Stomach (tissue), 9 donors: ENCODE measurements around the gene ACP4. TPM values are rescaled to one million over a fixed set of nuclear protein-coding genes. Genes with fewer than 3 reads are reported as not detected.

Experiments
- DNase-seq, 2 donors: peaks; one replicate each; pipeline versions ENCODE4 v3.0.0 to v3.0.0-alpha.2; 2013 to 2019
- H3K27ac ChIP-seq, 5 donors: fragments of 200-600 bp in 4 of 5; sonication (generic) in 4 of 5; one replicate each; pipeline ENCODE4 v1.5.1; 2013 to 2019; ENCODE audit warnings: mild to moderate bottlenecking in 1 of 5, moderate library complexity in 1 of 5
- H3K27me3 ChIP-seq, 3 donors: fragments of 200-600 bp; sonication (generic); one replicate each; pipeline ENCODE4 v1.5.1; 2017 to 2019; ENCODE audit warnings: mixed run types in 1 of 3
- H3K36me3 ChIP-seq, 4 donors: fragments of 200-600 bp; sonication (generic); 1 replicate in 3 of 4; 2 replicates in 1 of 4; pipeline ENCODE4 v1.5.1; 2016 to 2019
- H3K4me1 ChIP-seq, 4 donors: fragments of 200-600 bp; sonication (generic); one replicate each; pipeline ENCODE4 v1.5.1; 2016 to 2019
- H3K4me3 ChIP-seq, 4 donors: fragments of 200-600 bp; sonication (generic) in 3 of 4; one replicate each; pipeline ENCODE4 v1.5.1; 2016 to 2019; ENCODE audit warnings: mild to moderate bottlenecking in 1 of 4
- H3K9me3 ChIP-seq, 4 donors: fragments of 200-600 bp; sonication (generic); one replicate each; pipeline ENCODE4 v1.5.1; 2016 to 2019
- EP300 ChIP-seq: sonication (generic); formaldehyde crosslinking; IDR thresholded peaks from one replicate; pipeline ENCODE4 v1.6.1; 2017; ENCODE audit warnings: antibody characterized with exemption
- POLR2A ChIP-seq, 4 donors: fragments of 450-650 bp; IDR thresholded peaks; one replicate each; pipeline ENCODE4 v1.6.1; 2016; ENCODE audit warnings: antibody characterized with exemption in 4 of 4, control low read depth in 2 of 4, mild to moderate bottlenecking in 1 of 4, moderate library complexity in 1 of 4
- POLR2AphosphoS5 ChIP-seq, 3 donors: sonication (generic); formaldehyde crosslinking; IDR thresholded peaks; one replicate each; pipeline ENCODE4 v1.6.1; 2016; ENCODE audit warnings: antibody characterized with exemption in 3 of 3
- WGBS, 5 donors: extraction: QIAGEN DNeasy Blood & Tissue Kit in 3 of 5; methylation state at CpG; one replicate each; pipeline versions ENCODE4 v1.1.5 to v1.1.7; 2013 to 2018; 5-methylcytosine and 5-hydroxymethylcytosine counted together
- intact Hi-C: fragments of 100-400 bp; cut with DNase I; formaldehyde crosslinking; loops from one replicate; pipeline ENCODE4 v1.15.1; 2023; ENCODE audit warnings: low total_unique reads
- polyA plus RNA-seq, 3 donors: library from polyadenylated mRNA; stranded (reverse); fragments of 200-250 nt; gene quantifications; one replicate each; pipeline ENCODE4 v1.2.3, GENCODE V29; 2013
- total RNA-seq, 5 donors: library from RNA; depleted of rRNA; stranded (reverse); fragments of >200 nt; gene quantifications; one replicate each; pipeline versions ENCODE4 v1.1.0 to v1.2.3, GENCODE V29; 2014 to 2016
- TF ChIP-seq, protein P1 (sequence below), 7 experiments: fragments of 450-650 bp in 4 of 7; fragments of 200-600 bp in 3 of 7; sonication (generic) in 3 of 7; IDR thresholded peaks; one replicate each; pipeline ENCODE4 v1.5.1; 2016 to 2019; ENCODE audit warnings: antibody characterized with exemption in 7 of 7, control low read depth in 2 of 7, mild to moderate bottlenecking in 1 of 7
- donor health status: healthy with polysubstance abuse.
- donor health status: Bipolar disorder and iron deficiency.
- donor health status: healthy.

Gene ACP4
- total and polyA plus RNA-seq, 8 donors = not detected

DNA sequence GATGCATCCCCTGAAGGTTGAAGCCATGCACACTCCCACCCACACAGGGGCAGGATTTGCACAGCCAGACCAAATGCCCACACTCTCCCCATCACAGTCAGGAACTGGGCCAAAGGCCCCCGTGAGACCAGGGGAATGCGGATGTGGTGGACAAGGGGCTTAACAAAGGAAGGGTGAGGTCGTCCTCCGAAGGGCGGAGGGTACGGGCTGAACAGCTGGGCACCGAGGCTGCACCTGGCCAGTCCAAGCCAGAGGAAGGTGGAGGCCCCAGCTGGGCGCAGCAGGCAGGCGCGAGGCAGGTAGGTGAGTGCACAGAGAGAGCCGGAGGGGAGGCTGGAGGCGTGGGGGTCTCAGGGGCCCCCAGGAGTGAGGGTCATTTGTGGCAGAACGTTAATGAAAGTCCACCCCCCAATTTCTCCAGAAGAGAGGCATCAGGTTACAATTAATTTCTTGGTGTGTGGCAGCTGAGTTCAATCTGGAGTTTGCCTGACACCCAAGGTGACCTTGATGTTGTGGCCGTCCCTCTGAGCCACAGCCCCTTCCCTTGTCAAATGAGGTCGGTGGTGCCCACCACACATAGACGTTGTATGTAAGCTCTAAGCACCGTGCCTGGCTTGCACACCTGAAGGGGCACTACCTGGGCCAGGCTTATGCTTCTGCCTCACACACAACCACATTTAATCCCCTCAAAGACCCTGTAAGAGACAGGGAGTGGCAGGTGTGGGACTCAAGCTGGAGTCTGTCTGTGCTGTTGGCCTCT, 40.2 kb downstream of the ACP4 start:
- DNase-seq = peak in 1 of 2 donors; percentile 68
- Histone ChIP-seq H3K4me1 (peaks cover 3 to 6% (median 4%) of the 10 kb centered on the region in 4 donors), H3K4me3 (no peak overlapping the region), H3K36me3 (no peaks in the 10 kb centered on the region), H3K9me3 (peaks cover 0 to 3% (median 0%) of the 10 kb centered on the region in 4 donors), H3K27ac (no peak overlapping the region), H3K27me3 (peaks cover 4 to 93% (median 21%) of the 10 kb centered on the region in 3 donors)
- WGBS, 5 donors = 29 to 35% (median 34%) methylated on average over 15 to 17 of the region's 17 CpGs
- no peak for TF ChIP-seq POLR2AphosphoS5 (IDR thresholded peaks at IDR 0.05)
- TF ChIP-seq, protein P1, sequence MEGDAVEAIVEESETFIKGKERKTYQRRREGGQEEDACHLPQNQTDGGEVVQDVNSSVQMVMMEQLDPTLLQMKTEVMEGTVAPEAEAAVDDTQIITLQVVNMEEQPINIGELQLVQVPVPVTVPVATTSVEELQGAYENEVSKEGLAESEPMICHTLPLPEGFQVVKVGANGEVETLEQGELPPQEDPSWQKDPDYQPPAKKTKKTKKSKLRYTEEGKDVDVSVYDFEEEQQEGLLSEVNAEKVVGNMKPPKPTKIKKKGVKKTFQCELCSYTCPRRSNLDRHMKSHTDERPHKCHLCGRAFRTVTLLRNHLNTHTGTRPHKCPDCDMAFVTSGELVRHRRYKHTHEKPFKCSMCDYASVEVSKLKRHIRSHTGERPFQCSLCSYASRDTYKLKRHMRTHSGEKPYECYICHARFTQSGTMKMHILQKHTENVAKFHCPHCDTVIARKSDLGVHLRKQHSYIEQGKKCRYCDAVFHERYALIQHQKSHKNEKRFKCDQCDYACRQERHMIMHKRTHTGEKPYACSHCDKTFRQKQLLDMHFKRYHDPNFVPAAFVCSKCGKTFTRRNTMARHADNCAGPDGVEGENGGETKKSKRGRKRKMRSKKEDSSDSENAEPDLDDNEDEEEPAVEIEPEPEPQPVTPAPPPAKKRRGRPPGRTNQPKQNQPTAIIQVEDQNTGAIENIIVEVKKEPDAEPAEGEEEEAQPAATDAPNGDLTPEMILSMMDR (IDR thresholded peaks at IDR 0.05) = no peak
- no peak for TF ChIP-seq EP300
- no peak for TF ChIP-seq POLR2A (IDR thresholded peaks at IDR 0.05)
- intact Hi-C loops = no loop called here

- Histone ChIP-seq H3K4me1 (peaks cover 7 to 12% (median 10%) of the 10 kb centered on the region in 4 donors), H3K36me3 (no peaks in the 10 kb centered on the region), H3K27ac (no peak overlapping the region), H3K27me3 (peaks cover 4 to 93% (median 27%) of the 10 kb centered on the region in 3 donors), H3K9me3 (peaks cover 0 to 3% (median 0%) of the 10 kb centered on the region in 4 donors), H3K4me3 (no peak overlapping the region)
- no peak for DNase-seq
- intact Hi-C loops = no loop called here
- TF ChIP-seq POLR2AphosphoS5 (IDR thresholded peaks at IDR 0.05) = no peak
- TF ChIP-seq, protein P1 (IDR thresholded peaks at IDR 0.05) = no peak
- TF ChIP-seq EP300 = no peak
- TF ChIP-seq POLR2A (IDR thresholded peaks at IDR 0.05) = no peak
- WGBS, 5 donors = 75 to 84% (median 78%) methylated on average over 7 of the region's 7 CpGs
Measured at GRCh38 chr19:50831026-50831396, 40.8 kb downstream of the ACP4 start.

DNA sequence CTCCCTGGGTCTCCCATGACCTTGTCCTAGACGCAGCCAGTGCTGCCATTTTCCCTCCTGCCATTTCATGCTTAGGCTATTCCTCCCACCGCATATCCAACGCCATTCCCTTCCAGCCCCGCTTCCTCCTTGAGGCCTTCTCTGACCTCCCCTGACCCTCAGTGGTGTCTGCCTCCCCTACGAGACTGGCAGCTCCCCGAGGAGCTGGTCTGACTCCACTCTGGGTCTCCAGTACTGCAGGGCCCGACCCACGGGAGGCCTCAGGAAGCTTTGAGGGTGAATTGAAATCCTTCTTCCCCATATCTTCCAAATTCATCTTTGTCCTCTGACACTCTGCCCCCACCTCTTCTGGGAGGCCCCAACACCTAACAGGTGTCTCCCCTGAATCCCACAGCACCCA, 42.5 kb downstream of the ACP4 start:
- Histone ChIP-seq H3K9me3 (no peaks in the 10 kb centered on the region), H3K4me1 (peaks cover 7 to 16% (median 14%) of the 10 kb centered on the region in 4 donors), H3K27ac (no peak overlapping the region), H3K36me3 (no peaks in the 10 kb centered on the region), H3K27me3 (peaks cover 4 to 93% (median 28%) of the 10 kb centered on the region in 3 donors), H3K4me3 (no peak overlapping the region)
- DNase-seq = no peak
- TF ChIP-seq, protein P1 (IDR thresholded peaks at IDR 0.05) = no peak
- TF ChIP-seq POLR2A (IDR thresholded peaks at IDR 0.05) (no peak), POLR2AphosphoS5 (IDR thresholded peaks at IDR 0.05) (no peak), EP300 (no peak)
- 81 to 92% (median 86%) methylated on average over 8 of the region's 8 CpGs for WGBS, 5 donors
- intact Hi-C loops = no loop called here

DNA sequence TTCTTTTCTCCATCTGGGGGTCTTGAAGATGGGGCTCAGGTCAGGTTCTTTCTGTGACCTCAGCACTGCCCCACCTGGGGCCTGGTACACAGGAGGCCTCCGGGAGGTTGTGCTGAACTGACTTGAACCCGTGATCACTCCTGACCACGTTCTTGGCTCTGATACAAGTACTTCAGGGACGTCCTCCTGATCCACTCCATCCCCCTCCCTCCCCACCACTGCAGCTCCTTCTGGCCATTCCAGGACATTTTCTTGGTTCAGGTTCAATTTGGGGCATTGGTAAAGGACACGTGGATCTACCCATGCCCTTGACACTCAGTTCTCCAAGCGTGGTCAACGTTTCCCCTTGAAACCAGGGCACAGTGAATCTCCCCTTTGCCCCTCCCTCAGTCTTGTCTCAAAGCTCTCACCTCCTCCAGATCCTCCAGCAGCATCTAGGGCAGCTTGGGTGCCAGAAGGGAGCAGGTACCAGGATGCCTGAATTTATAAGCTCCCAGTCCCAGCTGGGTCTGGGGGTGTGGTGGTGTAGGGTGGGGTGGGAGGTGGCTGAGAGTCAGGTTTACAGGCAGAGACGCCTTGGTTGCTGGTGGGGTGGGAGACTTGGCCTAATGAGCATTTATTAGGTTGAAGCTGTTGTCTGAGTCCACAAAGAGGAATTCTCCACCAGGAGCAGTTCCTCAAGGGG, 43.0 kb downstream of the ACP4 start, which contains the start of gene KLK15:
Gene KLK15, minus strand, starts transcription at position 458 of the 685 bp plus-strand sequence. CDS start 2,082 bp downstream, outside the sequence.
- no peak for TF ChIP-seq EP300

More for the DNA sequence above, 43.0 kb downstream of the ACP4 start, which contains the start of gene KLK15:
- 64 to 72% (median 69%) methylated on average over 8 of the region's 8 CpGs for WGBS, 5 donors
- peaks cover 7 to 16% (median 14%) of the 10 kb centered on the region in 4 donors for H3K4me1 ChIP-seq
- H3K27ac ChIP-seq = no peak within 1 kb of the TSS
- H3K27me3 ChIP-seq = peaks cover 4 to 94% (median 28%) of the 10 kb centered on the region in 3 donors
- H3K9me3 ChIP-seq = no peaks in the 10 kb centered on the region
- no peaks in the 10 kb centered on the region for H3K36me3 ChIP-seq
- intact Hi-C loops = no loop called here
- no peak within 1 kb of the TSS for H3K4me3 ChIP-seq
- DNase-seq = no peak
